Frontal cortex (tissue), 1 donor: ENCODE results near the gene PLAAT2. TPM values are rescaled to one million over a fixed set of nuclear protein-coding genes. Genes with fewer than 3 reads are reported as not detected.

Source experiments
- total RNA-seq: library from RNA; depleted of rRNA; stranded (reverse); fragments of >200 nt; gene quantifications from one replicate; pipeline ENCODE4 v1.2.3, GENCODE V29; 2014

The PLAAT2 gene
- total RNA-seq, 1 donor from 2014 or later = not detected

Other genes starting within 250 kb of the PLAAT2 start
- gene SLC22A9, start 193.6 kb downstream of the PLAAT2 start, total RNA-seq = not detected
- 2.4 TPM for gene PLAAT5, start 72.2 kb downstream of the PLAAT2 start, total RNA-seq
- not detected for gene LGALS12, start 57.3 kb downstream of the PLAAT2 start, total RNA-seq
- 3.3 TPM for gene PLAAT4, start 26.6 kb downstream of the PLAAT2 start, total RNA-seq
- 2.4 TPM for gene PLAAT3, start 51.1 kb upstream of the PLAAT2 start, total RNA-seq
- gene ATL3, start 108.0 kb upstream of the PLAAT2 start, total RNA-seq = 21.6 TPM
- gene RTN3, start 118.1 kb upstream of the PLAAT2 start, total RNA-seq = 239 TPM
- gene ZFTA, start 205.4 kb upstream of the PLAAT2 start, total RNA-seq = 55.8 TPM